Left lung (tissue), 10 donors: ENCODE measurements around the gene S100A6. TPM values are rescaled to one million over a fixed set of nuclear protein-coding genes. Genes with fewer than 3 reads are reported as not detected.
A peak's percentile ranks its signal among the peaks of the same experiment; 100 is the strongest.
"Not testable (repeated sequence)": the region's sequence is repeated elsewhere in the genome, so short reads cannot be mapped to it uniquely, and the experiment has no call there.

ENCODE experiments used
- ATAC-seq: fragments of 200-7000 bp; cut with Tn5 transposase; one replicate; pipeline ENCODE4 v1.9.1; 2020; ENCODE audit warnings: moderate library complexity
- DNase-seq, 4 donors: peaks; one replicate each; pipeline ENCODE4 v3.0.0-alpha.2; 2013 to 2020
- H3K27ac ChIP-seq, 2 donors: fragments of 200-600 bp; sonication (generic) in 1 of 2; one replicate each; pipeline versions ENCODE4 v1.5.0 to v1.8.0; 2020 to 2021
- H3K27me3 ChIP-seq, 2 donors: fragments of 200-600 bp; sonication (generic) in 1 of 2; one replicate each; pipeline versions ENCODE4 v1.5.0 to v1.8.0; 2020 to 2021
- H3K36me3 ChIP-seq, 2 donors: fragments of 200-600 bp; sonication (generic) in 1 of 2; one replicate each; pipeline versions ENCODE4 v1.5.0 to v1.8.0; 2020 to 2021
- H3K4me1 ChIP-seq, 2 donors: fragments of 200-600 bp; one replicate each; pipeline ENCODE4 v1.8.0; 2021
- H3K4me3 ChIP-seq, 2 donors: fragments of 200-600 bp; sonication (generic) in 1 of 2; one replicate each; pipeline versions ENCODE4 v1.5.0 to v1.8.0; 2020 to 2021; ENCODE audit warnings: mild to moderate bottlenecking in 1 of 2
- H3K9me3 ChIP-seq, 2 donors: fragments of 200-600 bp; sonication (generic) in 1 of 2; one replicate each; pipeline versions ENCODE4 v1.5.0 to v1.8.0; 2020 to 2021
- intact Hi-C, 2 donors: fragments of 100-400 bp; cut with DNase I; formaldehyde crosslinking; loops; one replicate each; pipeline versions ENCODE4 v1.11.2 to v1.14.2; 2022
- polyA plus RNA-seq, 6 donors: library from polyadenylated mRNA; unstranded; fragments of 120-200 nt; gene quantifications; one replicate each; pipeline ENCODE4 v1.2.1, GENCODE V29; 2013; ENCODE audit not compliant: insufficient read length in 6 of 6
- total RNA-seq, 2 donors: library from RNA; stranded (reverse); fragmentation: NEBNext Ultra II Directional; extraction: Animal tissue kit (Norgen Biotek cat#: 25700); gene quantifications; one replicate each; pipeline ENCODE4 v1.2.1, GENCODE V29; 2021
- TF ChIP-seq, protein P1 (sequence below), 2 donors: fragments of 200-600 bp; sonication (generic) in 1 of 2; IDR thresholded peaks; one replicate each; pipeline versions ENCODE4 v1.5.0 to v1.8.0; 2021; ENCODE audit warnings: antibody characterized with exemption in 2 of 2
- donor health status: DM: no; HTN: yes; CAD: no.
- donor health status: DM: no; HTN: no; CAD: no.

The S100A6 gene
- total and polyA plus RNA-seq, 8 donors = 156 to 1,797 (median 210) TPM

DNA sequence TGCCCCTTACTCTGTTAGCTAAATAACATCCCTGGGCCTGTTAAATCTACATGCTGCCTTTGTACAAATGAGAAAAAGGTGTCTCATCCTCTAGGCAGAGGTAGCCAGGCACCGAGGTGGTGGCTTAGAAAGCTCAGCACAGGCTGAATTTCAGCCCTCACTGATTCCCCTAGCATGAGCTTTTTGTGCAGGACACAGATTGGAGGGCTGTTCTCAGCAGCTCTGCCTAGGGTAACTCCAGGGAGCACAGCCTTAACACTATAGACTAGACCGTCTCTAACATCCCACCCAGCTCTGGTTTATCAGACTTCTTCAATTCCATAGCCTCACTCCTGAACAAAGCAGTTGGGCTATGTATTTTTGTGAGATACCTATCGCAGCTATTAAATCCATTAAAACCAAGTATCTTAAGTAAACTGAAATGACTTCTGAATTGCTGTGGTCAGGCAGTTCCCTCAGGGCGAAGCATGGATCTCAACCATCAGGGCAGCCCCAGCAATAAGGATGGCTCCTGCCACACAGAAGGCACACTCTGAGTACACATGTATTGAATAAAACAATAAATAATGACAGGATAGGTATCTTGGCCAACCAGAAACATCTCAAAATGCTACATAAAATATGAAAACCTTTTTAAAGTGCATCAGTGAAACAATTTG is 14.8 kb downstream of the S100A6 start:
- intact Hi-C loops = no loop called here

GRCh38 chr1:153520137-153520691 is 15.6 kb downstream of the S100A6 start:
- H3K27me3 ChIP-seq, intact Hi-C loops, H3K27ac ChIP-seq, DNase-seq, H3K9me3 ChIP-seq, ATAC-seq, H3K4me3 ChIP-seq, H3K36me3 ChIP-seq: not testable (repeated sequence)
- peaks cover 8 to 27% of the 10 kb centered on the region in 2 donors for H3K4me1 ChIP-seq

More for the DNA sequence above, 14.8 kb downstream of the S100A6 start:
- H3K27me3 ChIP-seq = no peaks in the 10 kb centered on the region
- H3K4me1 ChIP-seq = peaks cover under 1 to 22% of the 10 kb centered on the region in 2 donors
- DNase-seq = no peak
- no peak overlapping the region for H3K4me3 ChIP-seq
- TF ChIP-seq, protein P1, sequence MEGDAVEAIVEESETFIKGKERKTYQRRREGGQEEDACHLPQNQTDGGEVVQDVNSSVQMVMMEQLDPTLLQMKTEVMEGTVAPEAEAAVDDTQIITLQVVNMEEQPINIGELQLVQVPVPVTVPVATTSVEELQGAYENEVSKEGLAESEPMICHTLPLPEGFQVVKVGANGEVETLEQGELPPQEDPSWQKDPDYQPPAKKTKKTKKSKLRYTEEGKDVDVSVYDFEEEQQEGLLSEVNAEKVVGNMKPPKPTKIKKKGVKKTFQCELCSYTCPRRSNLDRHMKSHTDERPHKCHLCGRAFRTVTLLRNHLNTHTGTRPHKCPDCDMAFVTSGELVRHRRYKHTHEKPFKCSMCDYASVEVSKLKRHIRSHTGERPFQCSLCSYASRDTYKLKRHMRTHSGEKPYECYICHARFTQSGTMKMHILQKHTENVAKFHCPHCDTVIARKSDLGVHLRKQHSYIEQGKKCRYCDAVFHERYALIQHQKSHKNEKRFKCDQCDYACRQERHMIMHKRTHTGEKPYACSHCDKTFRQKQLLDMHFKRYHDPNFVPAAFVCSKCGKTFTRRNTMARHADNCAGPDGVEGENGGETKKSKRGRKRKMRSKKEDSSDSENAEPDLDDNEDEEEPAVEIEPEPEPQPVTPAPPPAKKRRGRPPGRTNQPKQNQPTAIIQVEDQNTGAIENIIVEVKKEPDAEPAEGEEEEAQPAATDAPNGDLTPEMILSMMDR (IDR thresholded peaks at IDR 0.05) = no peak
- no peaks in the 10 kb centered on the region for H3K36me3 ChIP-seq
- no peaks in the 10 kb centered on the region for H3K9me3 ChIP-seq
- ATAC-seq = no peak
- no peak overlapping the region for H3K27ac ChIP-seq

GRCh38 chr1:153519242-153519641 is 16.5 kb downstream of the S100A6 start:
- DNase-seq (no peak), ATAC-seq (no peak)
- intact Hi-C loops = loop anchor here in 1 of 2 donors (10.0 kb wide), 1 partner anchor 46 kb away; the partner anchor contains the start of gene S100A2
- H3K9me3 ChIP-seq = no peaks in the 10 kb centered on the region
- no peak overlapping the region for H3K27ac ChIP-seq
- no peak overlapping the region for H3K4me3 ChIP-seq
- TF ChIP-seq, protein P1 (IDR thresholded peaks at IDR 0.05) = no peak
- peaks cover 9 to 37% of the 10 kb centered on the region in 2 donors for H3K4me1 ChIP-seq
- no peaks in the 10 kb centered on the region for H3K36me3 ChIP-seq
- no peaks in the 10 kb centered on the region for H3K27me3 ChIP-seq

DNA sequence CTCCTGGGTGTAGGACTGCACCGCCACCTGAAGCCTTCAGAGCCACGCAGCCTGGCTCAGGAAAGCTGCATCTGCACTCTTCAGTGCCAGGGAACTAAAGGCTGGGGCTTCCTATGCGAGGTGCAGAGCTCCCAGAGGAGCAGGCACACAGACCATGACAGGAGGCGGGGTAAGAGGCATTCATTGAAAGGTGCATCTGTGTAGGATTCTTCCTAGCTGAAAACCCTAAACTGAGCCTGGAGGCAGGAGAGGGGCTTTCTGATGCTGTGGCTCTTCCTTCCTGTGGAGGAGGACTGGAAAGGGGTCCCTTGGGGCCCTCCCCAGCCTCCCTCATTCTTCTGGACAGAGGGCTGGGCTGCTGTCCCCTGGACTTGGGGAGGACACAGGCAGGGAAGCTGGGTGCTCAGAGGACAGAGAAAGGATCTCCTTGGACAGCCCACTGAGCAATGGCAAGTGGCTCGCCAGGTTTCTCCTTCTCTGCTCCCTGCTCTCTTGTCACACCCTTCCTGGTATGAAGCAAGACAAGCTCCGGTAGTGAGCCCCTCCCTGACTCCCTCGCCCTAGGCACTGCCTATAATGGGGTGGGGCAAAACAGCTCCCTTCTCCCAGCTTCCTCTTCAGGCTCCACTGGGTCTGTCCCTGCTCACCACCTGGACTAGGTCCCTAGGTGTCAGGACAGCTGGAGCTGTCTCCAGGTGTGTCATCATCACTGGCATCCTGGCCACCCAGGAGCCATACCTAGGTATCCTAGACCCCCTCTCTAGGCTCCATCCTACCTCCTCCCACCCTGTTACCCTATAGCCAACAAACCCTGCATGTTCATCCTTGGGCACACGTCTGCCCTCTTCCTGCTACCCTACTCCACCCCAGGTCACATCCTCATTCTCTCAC is 20.0 kb downstream of the S100A6 start:
- Histone ChIP-seq H3K4me1 (peaks cover 9 to 46% of the 10 kb centered on the region in 2 donors), H3K27ac (peak overlapping the region in 1 of 2 donors; percentile 77), H3K9me3 (no peaks in the 10 kb centered on the region), H3K36me3 (no peaks in the 10 kb centered on the region), H3K27me3 (no peaks in the 10 kb centered on the region), H3K4me3 (no peak overlapping the region)
- TF ChIP-seq, protein P1 (IDR thresholded peaks at IDR 0.05) = no peak
- intact Hi-C loops = loop anchor here in 1 of 2 donors (10.0 kb wide), 1 partner anchor 49 kb away; the partner anchor contains the start of gene S100A2
- DNase-seq (peak in 1 of 4 donors; percentile 78), ATAC-seq (peak; percentile 95)

GRCh38 chr1:153513666-153514065 is 22.1 kb downstream of the S100A6 start:
- DNase-seq (no peak), ATAC-seq (no peak)
- no peaks in the 10 kb centered on the region for H3K36me3 ChIP-seq
- intact Hi-C loops = loop anchor here (5.0 to 10.0 kb wide), 2 partner anchors 51 to 54 kb away; partner anchors contain the start of gene S100A2 (in 2 of the 2)
- TF ChIP-seq, protein P1 (IDR thresholded peaks at IDR 0.05) = no peak
- H3K27ac ChIP-seq = no peak overlapping the region
- peaks cover 9 to 42% of the 10 kb centered on the region in 2 donors for H3K4me1 ChIP-seq
- no peaks in the 10 kb centered on the region for H3K27me3 ChIP-seq
- H3K9me3 ChIP-seq = no peaks in the 10 kb centered on the region
- H3K4me3 ChIP-seq = no peak overlapping the region
